Liver (tissue), 9 donors: ENCODE results near the gene PLXNB2. TPM values are rescaled to one million over a fixed set of nuclear protein-coding genes. Genes with fewer than 3 reads are reported as not detected.

Experiments used
- DNase-seq: peaks from one replicate; pipeline ENCODE4 v3.0.0-alpha.2; 2017; ENCODE audit warnings: low spot score
- H3K27ac ChIP-seq, 2 donors: one replicate each; pipeline ENCODE4 v1.7.0; 2013; ENCODE audit warnings: inconsistent platforms in 2 of 2, low read length in 2 of 2, control low read depth in 1 of 2, low read depth in 1 of 2, mild to moderate bottlenecking in 1 of 2
- H3K27me3 ChIP-seq, 4 donors: one replicate each; pipeline versions ENCODE4 v1.6.1 to v1.7.0; 2013; ENCODE audit warnings: low read length in 3 of 4, inconsistent platforms in 1 of 4, mild to moderate bottlenecking in 1 of 4, moderate library complexity in 1 of 4; ENCODE audit not compliant: control insufficient read depth in 4 of 4, insufficient read depth in 4 of 4
- H3K36me3 ChIP-seq, 4 donors: one replicate each; pipeline versions ENCODE4 v1.6.1 to v1.7.0; 2013; ENCODE audit warnings: low read length in 3 of 4, mild to moderate bottlenecking in 3 of 4, low read depth in 1 of 4, moderate library complexity in 1 of 4; ENCODE audit not compliant: control insufficient read depth in 4 of 4, insufficient read depth in 3 of 4
- H3K4me1 ChIP-seq, 4 donors: one replicate each; pipeline versions ENCODE4 v1.6.1 to v1.7.0; 2013; ENCODE audit warnings: low read length in 3 of 4, mild to moderate bottlenecking in 3 of 4, moderate library complexity in 1 of 4; ENCODE audit not compliant: control insufficient read depth in 4 of 4, insufficient read depth in 4 of 4
- H3K4me3 ChIP-seq, 3 donors: one replicate each; pipeline versions ENCODE4 v1.6.1 to v1.7.0; 2013; ENCODE audit warnings: low read length in 3 of 3, control low read depth in 1 of 3, low read depth in 1 of 3, mild to moderate bottlenecking in 1 of 3
- H3K9ac ChIP-seq, 2 donors: one replicate each; pipeline ENCODE4 v1.7.0; 2013; ENCODE audit warnings: low read length in 2 of 2, mild to moderate bottlenecking in 2 of 2, moderate library complexity in 2 of 2, control low read depth in 1 of 2, low read depth in 1 of 2
- H3K9me3 ChIP-seq, 4 donors: one replicate each; pipeline versions ENCODE4 v1.6.1 to v1.7.0; 2013; ENCODE audit warnings: low read length in 3 of 4; ENCODE audit not compliant: control insufficient read depth in 4 of 4
- ATF3 ChIP-seq: IDR thresholded peaks from 2 replicates; pipeline ENCODE4 v1.6.1; 2016; ENCODE audit warnings: antibody characterized with exemption
- CTCF ChIP-seq: fragments of 150-350 bp; IDR thresholded peaks from 2 replicates; pipeline ENCODE4 v1.5.1; 2017; ENCODE audit warnings: improper control_type of control experiment, low read depth, low read length; ENCODE audit not compliant: missing input control
- EGR1 ChIP-seq, 2 donors: IDR thresholded peaks; 2 replicates each; pipeline ENCODE4 v1.6.1; 2016 to 2018; ENCODE audit warnings: antibody characterized with exemption in 2 of 2, low read depth in 2 of 2
- FOXA1 ChIP-seq: IDR thresholded peaks from 2 replicates; pipeline ENCODE4 v1.6.1; 2016; ENCODE audit warnings: antibody characterized with exemption
- FOXA2 ChIP-seq: IDR thresholded peaks from 2 replicates; pipeline ENCODE4 v1.6.1; 2016; ENCODE audit warnings: antibody characterized with exemption
- GABPA ChIP-seq, 2 donors: IDR thresholded peaks in 1 of 2; conservative IDR thresholded peaks in 1 of 2; 2 replicates each; pipeline ENCODE4 v1.6.1; 2016; ENCODE audit warnings: antibody characterized with exemption in 2 of 2, mild to moderate bottlenecking in 1 of 2, moderate library complexity in 1 of 2
- HNF4G ChIP-seq: IDR thresholded peaks from 2 replicates; pipeline ENCODE4 v1.6.1; 2016; ENCODE audit warnings: antibody characterized with exemption
- JUND ChIP-seq, 2 donors: IDR thresholded peaks; 2 replicates each; pipeline ENCODE4 v1.6.1; 2016; ENCODE audit warnings: antibody characterized with exemption in 2 of 2
- MAX ChIP-seq: IDR thresholded peaks from 2 replicates; pipeline ENCODE4 v1.6.1; 2016; ENCODE audit warnings: antibody characterized with exemption
- NR2F2 ChIP-seq: IDR thresholded peaks from 2 replicates; pipeline ENCODE4 v1.6.1; 2016; ENCODE audit warnings: antibody characterized with exemption
- RAD21 ChIP-seq, 2 donors: IDR thresholded peaks; 2 replicates each; pipeline ENCODE4 v1.6.1; 2016; ENCODE audit warnings: antibody characterized with exemption in 2 of 2, mild to moderate bottlenecking in 2 of 2
- RXRA ChIP-seq, 2 donors: IDR thresholded peaks; 2 replicates each; pipeline ENCODE4 v1.6.1; 2017 to 2018; ENCODE audit warnings: antibody characterized with exemption in 2 of 2, mild to moderate bottlenecking in 1 of 2
- TAF1 ChIP-seq: conservative IDR thresholded peaks from 2 replicates; pipeline ENCODE4 v1.6.1; 2016; ENCODE audit warnings: antibody characterized with exemption, mild to moderate bottlenecking
- YY1 ChIP-seq: IDR thresholded peaks from 2 replicates; pipeline ENCODE4 v1.6.1; 2016; ENCODE audit warnings: antibody characterized with exemption, mild to moderate bottlenecking
- ZBTB33 ChIP-seq: IDR thresholded peaks from 2 replicates; pipeline ENCODE4 v1.6.1; 2016; ENCODE audit warnings: antibody characterized with exemption
- WGBS: extraction: QIAGEN DNeasy Blood & Tissue Kit; methylation state at CpG from one replicate; pipeline ENCODE4 v1.1.7; 2013; 5-methylcytosine and 5-hydroxymethylcytosine counted together
- polyA plus RNA-seq, 2 donors: library from polyadenylated mRNA; stranded (reverse) in 1 of 2; unstranded in 1 of 2; fragments of 200-250 nt in 1 of 2; fragments of >200 nt in 1 of 2; fragmentation: Nextera tagmentation in 1 of 2; extraction: Ambion mirVana in 1 of 2; gene quantifications; one replicate each; pipeline versions ENCODE4 v1.2.1 to v1.2.3, GENCODE V29; 2013 to 2015
- total RNA-seq, 2 donors: library from RNA; depleted of rRNA; stranded (reverse); fragments of >200 nt; gene quantifications; one replicate each; pipeline ENCODE4 v1.2.3, GENCODE V29; 2014
- donor health status: healthy.
- donor health status: healthy.
- donor health status: healthy.
- donor health status: healthy.
- donor health status: healthy.

The PLXNB2 gene
- total and polyA plus RNA-seq, 4 donors, result 28.8 to 95.7 (median 73.9) TPM

GRCh38 chr22:50315289-50316113 lies 8.1 kb upstream of the PLXNB2 start:
- WGBS, result 92% methylated on average over 18 of the region's 18 CpGs
- Histone ChIP-seq H3K4me3 (no peak overlapping the region), H3K27ac (no peak overlapping the region), H3K9ac (no peak overlapping the region), H3K4me1 (no peaks in the 10 kb centered on the region), H3K27me3 (no peaks in the 10 kb centered on the region), H3K36me3 (no peaks in the 10 kb centered on the region), H3K9me3 (no peaks in the 10 kb centered on the region)
- DNase-seq, result no peak
- TF ChIP-seq HNF4G, result no peak
- TF ChIP-seq YY1, result no peak
- TF ChIP-seq MAX, result no peak
- TF ChIP-seq RAD21 (IDR thresholded peaks at IDR 0.05), result no peak
- TF ChIP-seq JUND (IDR thresholded peaks at IDR 0.05), result no peak

GRCh38 chr22:50314455-50315288 lies 7.2 kb upstream of the PLXNB2 start:
- no peaks in the 10 kb centered on the region for H3K9me3 ChIP-seq
- H3K27ac ChIP-seq, result no peak overlapping the region
- no peak for DNase-seq
- no peak overlapping the region for H3K4me3 ChIP-seq
- H3K36me3 ChIP-seq, result no peaks in the 10 kb centered on the region
- TF ChIP-seq NR2F2 (no peak), TAF1 (no peak), FOXA2 (no peak), FOXA1 (no peak), YY1 (no peak), RXRA (IDR thresholded peaks at IDR 0.05) (no peak), ZBTB33 (no peak), ATF3 (no peak), EGR1 (IDR thresholded peaks at IDR 0.05; ENCODE audit: low read depth in 2 of 2) (no peak), CTCF (no peak), GABPA (IDR thresholded peaks at IDR 0.05 in 1 of 2, conservative IDR thresholded peaks at IDR 0.05 in 1 of 2) (no peak)
- H3K4me1 ChIP-seq, result peaks cover 0 to under 1% (median 0%) of the 10 kb centered on the region in 4 donors
- WGBS, result 70% methylated on average over 33 of the region's 33 CpGs
- H3K9ac ChIP-seq, result no peak overlapping the region
- no peaks in the 10 kb centered on the region for H3K27me3 ChIP-seq
